Progenitor cell of endocrine pancreas (in vitro differentiated cells): ENCODE data around the gene C1orf122. TPM values are rescaled to one million over a fixed set of nuclear protein-coding genes. Genes with fewer than 3 reads are reported as not detected.

Experiments
- DNase-seq: peaks from one replicate; pipeline ENCODE4 v3.0.0; 2021; ENCODE audit warnings: low spot score; ENCODE audit not compliant: unreplicated experiment
- H3K27ac Mint-ChIP-seq: 2 replicates; pipeline ENCODE4 v1.8.0; 2021; ENCODE audit warnings: mild to moderate bottlenecking, moderate library complexity, mixed read lengths
- H3K27me3 Mint-ChIP-seq: 2 replicates; pipeline ENCODE4 v1.8.0; 2021; ENCODE audit warnings: mixed read lengths
- H3K36me3 Mint-ChIP-seq: 2 replicates; pipeline ENCODE4 v1.8.0; 2022; ENCODE audit warnings: mixed read lengths; ENCODE audit not compliant: insufficient read depth
- H3K4me1 Mint-ChIP-seq: 2 replicates; pipeline ENCODE4 v1.8.0; 2021; ENCODE audit warnings: low read depth, mixed read lengths
- H3K4me3 Mint-ChIP-seq: 2 replicates; pipeline ENCODE4 v1.8.0; 2021; ENCODE audit warnings: low read depth, mild to moderate bottlenecking, moderate library complexity, mixed read lengths
- H3K9me3 Mint-ChIP-seq: 2 replicates; pipeline ENCODE4 v1.8.0; 2021; ENCODE audit warnings: low read depth, mixed read lengths
- total RNA-seq: library from RNA; stranded (reverse); gene quantifications from 2 replicates; pipeline ENCODE4 v1.2.1, GENCODE V29; 2021
- TF ChIP-seq, protein P1 (sequence below): fragments of 200-600 bp; sonication (generic); IDR thresholded peaks from one replicate; pipeline ENCODE4 v1.5.0; 2021; ENCODE audit warnings: antibody characterized with exemption, mild to moderate bottlenecking; ENCODE audit not compliant: unreplicated experiment

Gene C1orf122
- total RNA-seq, 1 donor from 2014 or later = 43.6 TPM

DNA sequence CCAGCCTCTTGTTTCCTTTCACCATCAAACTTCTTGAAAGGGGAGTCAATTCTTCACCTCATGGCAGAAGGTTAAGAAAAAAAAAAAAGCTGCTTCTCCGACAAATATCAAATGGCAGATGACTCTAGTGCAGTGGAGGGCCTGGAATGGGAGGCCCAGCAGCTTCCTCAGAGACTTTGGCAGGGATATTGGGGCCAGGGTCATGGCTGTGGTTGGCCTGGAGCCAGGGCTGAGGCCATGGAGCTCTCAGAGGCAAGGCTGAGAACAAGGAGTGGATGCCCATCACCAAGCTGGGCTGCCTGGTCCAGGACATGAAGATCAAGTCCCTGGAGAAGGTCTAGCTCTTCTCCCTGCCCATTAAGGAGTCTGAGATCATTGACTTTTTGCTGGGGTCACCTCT, 33.1 kb downstream of the C1orf122 start:
- DNase-seq = no peak
- no peaks in the 10 kb centered on the region for H3K9me3 Mint-ChIP-seq
- H3K27me3 Mint-ChIP-seq = no peaks in the 10 kb centered on the region
- no peak overlapping the region for H3K27ac Mint-ChIP-seq
- peaks cover 14% of the 10 kb centered on the region for H3K4me1 Mint-ChIP-seq
- peaks cover 5% of the 10 kb centered on the region for H3K36me3 Mint-ChIP-seq
- no peak overlapping the region for H3K4me3 Mint-ChIP-seq
- TF ChIP-seq, protein P1, sequence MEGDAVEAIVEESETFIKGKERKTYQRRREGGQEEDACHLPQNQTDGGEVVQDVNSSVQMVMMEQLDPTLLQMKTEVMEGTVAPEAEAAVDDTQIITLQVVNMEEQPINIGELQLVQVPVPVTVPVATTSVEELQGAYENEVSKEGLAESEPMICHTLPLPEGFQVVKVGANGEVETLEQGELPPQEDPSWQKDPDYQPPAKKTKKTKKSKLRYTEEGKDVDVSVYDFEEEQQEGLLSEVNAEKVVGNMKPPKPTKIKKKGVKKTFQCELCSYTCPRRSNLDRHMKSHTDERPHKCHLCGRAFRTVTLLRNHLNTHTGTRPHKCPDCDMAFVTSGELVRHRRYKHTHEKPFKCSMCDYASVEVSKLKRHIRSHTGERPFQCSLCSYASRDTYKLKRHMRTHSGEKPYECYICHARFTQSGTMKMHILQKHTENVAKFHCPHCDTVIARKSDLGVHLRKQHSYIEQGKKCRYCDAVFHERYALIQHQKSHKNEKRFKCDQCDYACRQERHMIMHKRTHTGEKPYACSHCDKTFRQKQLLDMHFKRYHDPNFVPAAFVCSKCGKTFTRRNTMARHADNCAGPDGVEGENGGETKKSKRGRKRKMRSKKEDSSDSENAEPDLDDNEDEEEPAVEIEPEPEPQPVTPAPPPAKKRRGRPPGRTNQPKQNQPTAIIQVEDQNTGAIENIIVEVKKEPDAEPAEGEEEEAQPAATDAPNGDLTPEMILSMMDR = no peak

DNA sequence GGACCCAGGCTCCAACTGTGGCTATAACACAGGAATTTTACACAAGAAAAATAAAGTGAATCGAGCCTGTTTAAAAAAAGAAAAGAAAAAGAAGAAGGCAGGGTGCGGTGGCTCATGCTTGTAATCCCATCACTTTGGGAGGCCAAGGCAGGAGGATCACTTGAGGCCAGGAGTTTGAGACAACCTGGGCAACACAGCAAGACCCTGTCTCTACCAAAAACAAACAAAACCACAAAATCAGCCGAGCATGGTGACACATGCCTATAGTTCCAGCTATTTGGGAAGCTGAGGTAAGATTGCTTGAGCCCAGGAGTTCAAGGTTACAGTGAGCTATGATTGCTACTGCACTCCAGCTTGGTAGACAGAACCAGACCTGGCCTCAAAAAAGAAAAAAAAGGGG, 34.1 kb downstream of the C1orf122 start:
- DNase-seq = no peak
- Mint-ChIP-seq H3K4me3 (no peak overlapping the region), H3K27ac (no peak overlapping the region), H3K27me3 (no peaks in the 10 kb centered on the region), H3K4me1 (peaks cover 14% of the 10 kb centered on the region), H3K9me3 (no peaks in the 10 kb centered on the region), H3K36me3 (peaks cover 3% of the 10 kb centered on the region)
- TF ChIP-seq, protein P1 = no peak

DNA sequence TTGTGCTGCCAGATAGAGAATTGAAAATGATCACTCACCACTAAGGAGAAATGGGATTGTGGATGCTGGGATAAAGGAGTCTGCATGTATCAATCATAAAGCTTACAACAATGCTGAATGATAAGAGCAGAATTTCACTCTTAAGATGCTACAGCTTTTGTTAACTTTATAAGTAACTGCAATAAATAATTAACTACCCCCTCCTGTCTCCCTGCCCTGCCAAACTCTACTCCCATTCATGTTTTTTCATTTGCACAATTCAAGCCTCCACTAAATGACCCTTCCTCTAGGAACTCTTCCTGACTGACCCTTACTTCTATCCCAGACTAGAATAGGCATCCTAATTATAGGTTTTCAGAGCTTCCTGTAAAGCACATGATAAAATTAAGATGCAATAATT, 36.9 kb downstream of the C1orf122 start:
- H3K4me1 Mint-ChIP-seq = peaks cover 14% of the 10 kb centered on the region
- no peak overlapping the region for H3K27ac Mint-ChIP-seq

DNA sequence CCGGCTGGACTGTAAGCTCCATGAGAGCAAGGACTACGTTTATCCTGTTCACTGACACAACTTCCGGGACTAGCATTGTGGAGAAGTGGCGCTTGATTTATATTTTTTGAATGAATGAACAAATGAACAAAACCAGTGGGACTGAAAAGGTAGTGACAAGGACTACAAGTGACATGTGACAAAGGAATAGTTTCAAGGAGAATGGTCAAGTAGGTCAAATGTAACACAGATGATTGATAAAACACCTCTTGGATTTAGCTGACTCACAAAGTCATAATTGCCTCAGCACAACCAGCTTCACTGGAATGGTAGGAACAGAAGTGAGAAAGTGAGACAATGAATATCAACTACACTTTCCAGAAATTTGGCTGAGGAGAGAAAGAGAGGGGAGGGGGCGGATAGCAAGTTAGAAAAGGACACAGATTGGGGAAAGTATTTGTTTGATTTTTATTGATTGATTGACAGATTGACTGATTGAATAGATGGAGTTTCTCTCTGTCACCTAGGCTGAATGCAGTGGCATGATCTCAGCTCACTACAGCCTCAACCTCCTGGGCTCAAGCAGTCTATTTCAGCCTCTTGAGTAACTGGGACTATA, 37.6 kb downstream of the C1orf122 start:
- no peak for DNase-seq
- peaks cover 2% of the 10 kb centered on the region for H3K36me3 Mint-ChIP-seq
- no peaks in the 10 kb centered on the region for H3K27me3 Mint-ChIP-seq
- H3K9me3 Mint-ChIP-seq = no peaks in the 10 kb centered on the region
- TF ChIP-seq, protein P1 = no peak
- H3K4me3 Mint-ChIP-seq = no peak overlapping the region
- peaks cover 14% of the 10 kb centered on the region for H3K4me1 Mint-ChIP-seq
- H3K27ac Mint-ChIP-seq = no peak overlapping the region

More for the DNA sequence above, 36.9 kb downstream of the C1orf122 start:
- Mint-ChIP-seq H3K27me3 (no peaks in the 10 kb centered on the region), H3K36me3 (peaks cover 2% of the 10 kb centered on the region), H3K9me3 (no peaks in the 10 kb centered on the region), H3K4me3 (no peak overlapping the region)
- no peak for DNase-seq
- TF ChIP-seq, protein P1 = no peak

DNA sequence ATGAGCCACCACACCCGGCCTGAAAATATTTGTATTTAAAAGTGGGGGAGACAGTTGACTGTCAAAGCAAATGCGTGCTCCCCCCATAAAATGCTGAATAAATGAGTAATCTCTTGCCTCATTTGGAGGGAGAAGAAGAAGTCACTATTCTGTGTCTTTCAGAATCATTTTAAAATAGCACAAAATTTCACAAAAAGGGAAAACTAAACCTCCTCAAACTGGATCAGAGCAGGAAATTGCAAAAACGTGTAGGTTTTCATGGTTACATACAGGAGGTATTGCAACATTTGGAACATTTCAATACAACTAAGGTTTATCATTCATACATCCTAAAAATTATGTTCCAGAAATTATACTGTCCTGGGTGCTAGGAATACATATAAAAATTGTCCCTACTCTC, 38.2 kb downstream of the C1orf122 start:
- H3K4me1 Mint-ChIP-seq = peaks cover 14% of the 10 kb centered on the region
- no peak overlapping the region for H3K4me3 Mint-ChIP-seq
- no peak for DNase-seq
- no peak overlapping the region for H3K27ac Mint-ChIP-seq
- H3K27me3 Mint-ChIP-seq = no peaks in the 10 kb centered on the region
- no peaks in the 10 kb centered on the region for H3K9me3 Mint-ChIP-seq
- peaks cover 2% of the 10 kb centered on the region for H3K36me3 Mint-ChIP-seq
- TF ChIP-seq, protein P1 = no peak
